T-helper 1 cell treated with Interleukin-12 subunit alpha and Interleukin-12 subunit beta and Interleukin-4 antibody, amounts not matched to agents 30 μg/mL and 1 μg/mL, for 36 hours (primary cell): Measurements from ENCODE around the gene MTG2.

ENCODE experiments used
- H3K27ac Mint-ChIP-seq: one replicate; pipeline ENCODE4 v1.8.0; 2021; ENCODE audit warnings: mild to moderate bottlenecking, mixed read lengths
- H3K27me3 Mint-ChIP-seq: one replicate; pipeline ENCODE4 v1.8.0; 2021; ENCODE audit warnings: low read depth, mixed read lengths
- H3K36me3 Mint-ChIP-seq: one replicate; pipeline ENCODE4 v1.8.0; 2021; ENCODE audit warnings: low read depth, mixed read lengths
- H3K4me1 Mint-ChIP-seq: one replicate; pipeline ENCODE4 v1.8.0; 2021; ENCODE audit warnings: low read depth, mixed read lengths
- H3K4me3 Mint-ChIP-seq: one replicate; pipeline ENCODE4 v1.8.0; 2021; ENCODE audit warnings: mild to moderate bottlenecking, moderate library complexity, mixed read lengths
- H3K9me3 Mint-ChIP-seq: one replicate; pipeline ENCODE4 v1.8.0; 2021; ENCODE audit warnings: mixed read lengths

Gene MTG2

GRCh38 chr20:62238569-62239277 lies 55.9 kb downstream of the MTG2 start:
- Mint-ChIP-seq H3K36me3 (peaks cover 3% of the 10 kb centered on the region), H3K4me1 (peaks cover 20% of the 10 kb centered on the region), H3K27me3 (no peaks in the 10 kb centered on the region), H3K9me3 (no peaks in the 10 kb centered on the region), H3K4me3 (peak overlapping the region; percentile 76), H3K27ac (peak overlapping the region; percentile 63)

- peak overlapping the region; percentile 63 for H3K27ac Mint-ChIP-seq
- H3K4me3 Mint-ChIP-seq: peak overlapping the region; percentile 76
- H3K36me3 Mint-ChIP-seq: peaks cover 3% of the 10 kb centered on the region
- peaks cover 20% of the 10 kb centered on the region for H3K4me1 Mint-ChIP-seq
- H3K27me3 Mint-ChIP-seq: no peaks in the 10 kb centered on the region
- H3K9me3 Mint-ChIP-seq: no peaks in the 10 kb centered on the region
Observed at GRCh38 chr20:62239278-62239879, 56.6 kb downstream of the MTG2 start.

- H3K4me3 Mint-ChIP-seq: peak overlapping the region; percentile 59
- H3K27me3 Mint-ChIP-seq: no peaks in the 10 kb centered on the region
- H3K4me1 Mint-ChIP-seq: peaks cover 20% of the 10 kb centered on the region
- H3K27ac Mint-ChIP-seq: no peak overlapping the region
- no peaks in the 10 kb centered on the region for H3K9me3 Mint-ChIP-seq
- H3K36me3 Mint-ChIP-seq: peaks cover 3% of the 10 kb centered on the region
Observed at GRCh38 chr20:62240020-62240685, 57.3 kb downstream of the MTG2 start.

- Mint-ChIP-seq H3K4me3 (no peak overlapping the region), H3K36me3 (peaks cover 3% of the 10 kb centered on the region), H3K27me3 (no peaks in the 10 kb centered on the region), H3K27ac (peak overlapping the region; percentile 26), H3K4me1 (peaks cover 20% of the 10 kb centered on the region), H3K9me3 (no peaks in the 10 kb centered on the region)
Observed at GRCh38 chr20:62241506-62241905, 58.7 kb downstream of the MTG2 start.

- Mint-ChIP-seq H3K9me3 (no peaks in the 10 kb centered on the region), H3K4me3 (no peak overlapping the region), H3K27ac (no peak overlapping the region), H3K4me1 (peaks cover 20% of the 10 kb centered on the region), H3K36me3 (peaks cover 3% of the 10 kb centered on the region), H3K27me3 (no peaks in the 10 kb centered on the region)
Observed at GRCh38 chr20:62242176-62242575, 59.3 kb downstream of the MTG2 start.

- Mint-ChIP-seq H3K27me3 (no peaks in the 10 kb centered on the region), H3K36me3 (peaks cover 3% of the 10 kb centered on the region), H3K9me3 (no peaks in the 10 kb centered on the region), H3K27ac (no peak overlapping the region), H3K4me3 (no peak overlapping the region), H3K4me1 (peaks cover 13% of the 10 kb centered on the region)
Observed at GRCh38 chr20:62243106-62243505, 60.3 kb downstream of the MTG2 start.

GRCh38 chr20:62243906-62244515 lies 61.2 kb downstream of the MTG2 start:
- Mint-ChIP-seq H3K27ac (no peak overlapping the region), H3K27me3 (no peaks in the 10 kb centered on the region), H3K4me3 (no peak overlapping the region), H3K9me3 (no peaks in the 10 kb centered on the region), H3K4me1 (peaks cover 13% of the 10 kb centered on the region), H3K36me3 (peaks cover 3% of the 10 kb centered on the region)

- H3K4me1 Mint-ChIP-seq: peaks cover 11% of the 10 kb centered on the region
- no peak overlapping the region for H3K4me3 Mint-ChIP-seq
- no peak overlapping the region for H3K27ac Mint-ChIP-seq
Observed at GRCh38 chr20:62244644-62245108, 61.8 kb downstream of the MTG2 start.

GRCh38 chr20:62245911-62246280 lies 63.1 kb downstream of the MTG2 start:
- Mint-ChIP-seq H3K36me3 (no peaks in the 10 kb centered on the region), H3K27ac (no peak overlapping the region), H3K4me1 (peaks cover 5% of the 10 kb centered on the region), H3K9me3 (no peaks in the 10 kb centered on the region), H3K4me3 (no peak overlapping the region), H3K27me3 (no peaks in the 10 kb centered on the region)

More at GRCh38 chr20:62244644-62245108, 61.8 kb downstream of the MTG2 start:
- Mint-ChIP-seq H3K9me3 (no peaks in the 10 kb centered on the region), H3K36me3 (peaks cover 3% of the 10 kb centered on the region), H3K27me3 (no peaks in the 10 kb centered on the region)

- no peaks in the 10 kb centered on the region for H3K27me3 Mint-ChIP-seq
- H3K27ac Mint-ChIP-seq: no peak overlapping the region
- no peaks in the 10 kb centered on the region for H3K9me3 Mint-ChIP-seq
- no peak overlapping the region for H3K4me3 Mint-ChIP-seq
- no peaks in the 10 kb centered on the region for H3K36me3 Mint-ChIP-seq
- peaks cover 4% of the 10 kb centered on the region for H3K4me1 Mint-ChIP-seq
Observed at GRCh38 chr20:62246431-62246830, 63.6 kb downstream of the MTG2 start.

- Mint-ChIP-seq H3K27ac (no peak overlapping the region), H3K4me3 (no peak overlapping the region), H3K27me3 (no peaks in the 10 kb centered on the region)
Observed at GRCh38 chr20:62246872-62247652, 64.2 kb downstream of the MTG2 start.

GRCh38 chr20:62248890-62249560 lies 66.2 kb downstream of the MTG2 start:
- H3K9me3 Mint-ChIP-seq: no peaks in the 10 kb centered on the region
- H3K36me3 Mint-ChIP-seq: no peaks in the 10 kb centered on the region
- peaks cover 2% of the 10 kb centered on the region for H3K4me1 Mint-ChIP-seq
- H3K27ac Mint-ChIP-seq: no peak overlapping the region
- no peak overlapping the region for H3K4me3 Mint-ChIP-seq
- H3K27me3 Mint-ChIP-seq: no peaks in the 10 kb centered on the region

More at GRCh38 chr20:62246872-62247652, 64.2 kb downstream of the MTG2 start:
- Mint-ChIP-seq H3K36me3 (no peaks in the 10 kb centered on the region), H3K9me3 (no peaks in the 10 kb centered on the region), H3K4me1 (no peaks in the 10 kb centered on the region)

GRCh38 chr20:62252342-62252966 lies 69.6 kb downstream of the MTG2 start:
- H3K27me3 Mint-ChIP-seq: no peaks in the 10 kb centered on the region
- no peaks in the 10 kb centered on the region for H3K9me3 Mint-ChIP-seq
- H3K27ac Mint-ChIP-seq: no peak overlapping the region
- H3K36me3 Mint-ChIP-seq: peaks cover 3% of the 10 kb centered on the region
- peaks cover 2% of the 10 kb centered on the region for H3K4me1 Mint-ChIP-seq
- H3K4me3 Mint-ChIP-seq: no peak overlapping the region
